Activated T-helper 1 cell treated with anti-CD3 and anti-CD28 coated beads, Interleukin-12 subunit alpha, Interleukin-12 subunit beta, Interleukin-2, Interleukin-4 antibody, amounts not matched to agents 30 ng/mL and 10 ng/mL and 1 ng/mL, durations not matched to agents 14 hours and 24 hours and 36 hours (primary cell): ENCODE data around the gene SLC6A6. TPM values are rescaled to one million over a fixed set of nuclear protein-coding genes. Genes with fewer than 3 reads are reported as not detected.

ENCODE experiments used
- DNase-seq: peaks from one replicate; pipeline ENCODE4 v3.0.0; 2021; ENCODE audit warnings: low spot score
- H3K27ac Mint-ChIP-seq: one replicate; pipeline ENCODE4 v1.8.0; 2021; ENCODE audit warnings: mild to moderate bottlenecking, mixed read lengths
- H3K27me3 Mint-ChIP-seq: one replicate; pipeline ENCODE4 v1.8.0; 2022; ENCODE audit warnings: mild to moderate bottlenecking, moderate library complexity, mixed read lengths; ENCODE audit not compliant: insufficient read depth
- H3K36me3 Mint-ChIP-seq: one replicate; pipeline ENCODE4 v1.8.0; 2021; ENCODE audit warnings: low read depth, mixed read lengths
- H3K4me1 Mint-ChIP-seq: one replicate; pipeline ENCODE4 v1.8.0; 2021; ENCODE audit warnings: low read depth, mixed read lengths
- H3K4me3 Mint-ChIP-seq: one replicate; pipeline ENCODE4 v1.8.0; 2021; ENCODE audit warnings: mild to moderate bottlenecking, moderate library complexity, mixed read lengths
- H3K9me3 Mint-ChIP-seq: one replicate; pipeline ENCODE4 v1.8.0; 2021; ENCODE audit warnings: mixed read lengths
- intact Hi-C: fragments of 100-400 bp; cut with micrococcal nuclease; formaldehyde crosslinking; loops from one replicate; pipeline ENCODE4 v1.15.1; 2024
- total RNA-seq: library from RNA; stranded (reverse); gene quantifications from 2 replicates; pipeline ENCODE4 v1.2.3, GENCODE V29; 2022

Gene SLC6A6
- total RNA-seq, 1 donor from 2014 or later = 45.4 TPM

GRCh38 chr3:14507305-14507741 lies 104.9 kb downstream of the SLC6A6 start:
- H3K27me3 Mint-ChIP-seq = no peaks in the 10 kb centered on the region
- no peak for DNase-seq
- H3K4me3 Mint-ChIP-seq = no peak overlapping the region
- intact Hi-C loops = loop anchor here (5.0 kb wide), 1 partner anchor 275 kb away; no protein-coding TSS in a partner anchor
- no peak overlapping the region for H3K27ac Mint-ChIP-seq
- no peaks in the 10 kb centered on the region for H3K4me1 Mint-ChIP-seq
- peaks cover 11% of the 10 kb centered on the region for H3K9me3 Mint-ChIP-seq
- no peaks in the 10 kb centered on the region for H3K36me3 Mint-ChIP-seq

- Mint-ChIP-seq H3K27ac (no peak overlapping the region), H3K4me1 (no peaks in the 10 kb centered on the region), H3K9me3 (peaks cover 5% of the 10 kb centered on the region), H3K27me3 (no peaks in the 10 kb centered on the region), H3K36me3 (no peaks in the 10 kb centered on the region), H3K4me3 (no peak overlapping the region)
- DNase-seq = no peak
- intact Hi-C loops = loop anchor here (5.0 kb wide), 1 partner anchor 274 kb away; no protein-coding TSS in a partner anchor
Observed at GRCh38 chr3:14507757-14508504, 105.5 kb downstream of the SLC6A6 start.

- no peak overlapping the region for H3K27ac Mint-ChIP-seq
- no peaks in the 10 kb centered on the region for H3K27me3 Mint-ChIP-seq
- H3K4me3 Mint-ChIP-seq = no peak overlapping the region
- no peak for DNase-seq
- H3K9me3 Mint-ChIP-seq = no peaks in the 10 kb centered on the region
- no peaks in the 10 kb centered on the region for H3K36me3 Mint-ChIP-seq
- intact Hi-C loops = loop anchor here (5.0 kb wide), 1 partner anchor 274 kb away; no protein-coding TSS in a partner anchor
- no peaks in the 10 kb centered on the region for H3K4me1 Mint-ChIP-seq
Observed at GRCh38 chr3:14508505-14508819, 106.1 kb downstream of the SLC6A6 start.

- DNase-seq = peak; percentile 53
- Mint-ChIP-seq H3K27ac (no peak overlapping the region), H3K4me3 (no peak overlapping the region), H3K36me3 (no peaks in the 10 kb centered on the region), H3K9me3 (no peaks in the 10 kb centered on the region), H3K4me1 (no peaks in the 10 kb centered on the region), H3K27me3 (no peaks in the 10 kb centered on the region)
- intact Hi-C loops = loop anchor here (1.0 to 5.0 kb wide), 2 partner anchors 273 to 412 kb away; no protein-coding TSS in a partner anchor
Observed at GRCh38 chr3:14508966-14509795, 106.8 kb downstream of the SLC6A6 start.

- Mint-ChIP-seq H3K4me3 (no peak overlapping the region), H3K27me3 (no peaks in the 10 kb centered on the region), H3K9me3 (no peaks in the 10 kb centered on the region), H3K36me3 (no peaks in the 10 kb centered on the region), H3K4me1 (no peaks in the 10 kb centered on the region), H3K27ac (no peak overlapping the region)
- DNase-seq = no peak
- intact Hi-C loops = loop anchor here (1.0 to 5.0 kb wide), 2 partner anchors 273 to 412 kb away; no protein-coding TSS in a partner anchor
Observed at GRCh38 chr3:14509796-14510100, 107.3 kb downstream of the SLC6A6 start.

- intact Hi-C loops = no loop called here
- Mint-ChIP-seq H3K4me1 (no peaks in the 10 kb centered on the region), H3K9me3 (no peaks in the 10 kb centered on the region), H3K36me3 (no peaks in the 10 kb centered on the region), H3K4me3 (no peak overlapping the region), H3K27ac (no peak overlapping the region), H3K27me3 (no peaks in the 10 kb centered on the region)
- no peak for DNase-seq
Observed at GRCh38 chr3:14510838-14511622, 108.6 kb downstream of the SLC6A6 start.

- intact Hi-C loops = no loop called here
- Mint-ChIP-seq H3K4me1 (no peaks in the 10 kb centered on the region), H3K4me3 (no peak overlapping the region), H3K9me3 (no peaks in the 10 kb centered on the region), H3K27me3 (no peaks in the 10 kb centered on the region), H3K27ac (no peak overlapping the region), H3K36me3 (no peaks in the 10 kb centered on the region)
- no peak for DNase-seq
Observed at GRCh38 chr3:14511623-14512280, 109.3 kb downstream of the SLC6A6 start.

GRCh38 chr3:14512281-14512941 lies 110.0 kb downstream of the SLC6A6 start:
- intact Hi-C loops = no loop called here
- DNase-seq = no peak

GRCh38 chr3:14512942-14513327 lies 110.5 kb downstream of the SLC6A6 start:
- no peak overlapping the region for H3K4me3 Mint-ChIP-seq
- H3K36me3 Mint-ChIP-seq = no peaks in the 10 kb centered on the region
- no peaks in the 10 kb centered on the region for H3K9me3 Mint-ChIP-seq
- no peak overlapping the region for H3K27ac Mint-ChIP-seq
- intact Hi-C loops = no loop called here
- H3K4me1 Mint-ChIP-seq = no peaks in the 10 kb centered on the region
- H3K27me3 Mint-ChIP-seq = no peaks in the 10 kb centered on the region
- DNase-seq = no peak

More at GRCh38 chr3:14512281-14512941, 110.0 kb downstream of the SLC6A6 start:
- H3K4me1 Mint-ChIP-seq = no peaks in the 10 kb centered on the region
- no peaks in the 10 kb centered on the region for H3K36me3 Mint-ChIP-seq
- no peak overlapping the region for H3K4me3 Mint-ChIP-seq
- no peaks in the 10 kb centered on the region for H3K9me3 Mint-ChIP-seq
- H3K27ac Mint-ChIP-seq = no peak overlapping the region
- H3K27me3 Mint-ChIP-seq = no peaks in the 10 kb centered on the region

- H3K27me3 Mint-ChIP-seq = no peaks in the 10 kb centered on the region
- no peaks in the 10 kb centered on the region for H3K4me1 Mint-ChIP-seq
- H3K9me3 Mint-ChIP-seq = no peaks in the 10 kb centered on the region
- no peak for DNase-seq
- H3K27ac Mint-ChIP-seq = no peak overlapping the region
- intact Hi-C loops = no loop called here
- no peaks in the 10 kb centered on the region for H3K36me3 Mint-ChIP-seq
- no peak overlapping the region for H3K4me3 Mint-ChIP-seq
Observed at GRCh38 chr3:14513566-14514322, 111.3 kb downstream of the SLC6A6 start.

GRCh38 chr3:14514323-14514720 lies 111.9 kb downstream of the SLC6A6 start:
- no peak overlapping the region for H3K4me3 Mint-ChIP-seq
- H3K9me3 Mint-ChIP-seq = no peaks in the 10 kb centered on the region
- H3K36me3 Mint-ChIP-seq = no peaks in the 10 kb centered on the region
- no peak for DNase-seq
- no peak overlapping the region for H3K27ac Mint-ChIP-seq
- intact Hi-C loops = no loop called here
- no peaks in the 10 kb centered on the region for H3K27me3 Mint-ChIP-seq
- no peaks in the 10 kb centered on the region for H3K4me1 Mint-ChIP-seq
